CD4-positive, alpha-beta T cell treated with Interleukin-6 for 4 hours (primary cell): ENCODE results near the gene PLEKHG3.
A peak's percentile ranks its signal among the peaks of the same experiment; 100 is the strongest.

Experiments used
- DNase-seq: peaks from one replicate; pipeline ENCODE4 v3.0.0-alpha.2; 2020; ENCODE audit warnings: mixed read lengths

PLEKHG3 gene

DNA sequence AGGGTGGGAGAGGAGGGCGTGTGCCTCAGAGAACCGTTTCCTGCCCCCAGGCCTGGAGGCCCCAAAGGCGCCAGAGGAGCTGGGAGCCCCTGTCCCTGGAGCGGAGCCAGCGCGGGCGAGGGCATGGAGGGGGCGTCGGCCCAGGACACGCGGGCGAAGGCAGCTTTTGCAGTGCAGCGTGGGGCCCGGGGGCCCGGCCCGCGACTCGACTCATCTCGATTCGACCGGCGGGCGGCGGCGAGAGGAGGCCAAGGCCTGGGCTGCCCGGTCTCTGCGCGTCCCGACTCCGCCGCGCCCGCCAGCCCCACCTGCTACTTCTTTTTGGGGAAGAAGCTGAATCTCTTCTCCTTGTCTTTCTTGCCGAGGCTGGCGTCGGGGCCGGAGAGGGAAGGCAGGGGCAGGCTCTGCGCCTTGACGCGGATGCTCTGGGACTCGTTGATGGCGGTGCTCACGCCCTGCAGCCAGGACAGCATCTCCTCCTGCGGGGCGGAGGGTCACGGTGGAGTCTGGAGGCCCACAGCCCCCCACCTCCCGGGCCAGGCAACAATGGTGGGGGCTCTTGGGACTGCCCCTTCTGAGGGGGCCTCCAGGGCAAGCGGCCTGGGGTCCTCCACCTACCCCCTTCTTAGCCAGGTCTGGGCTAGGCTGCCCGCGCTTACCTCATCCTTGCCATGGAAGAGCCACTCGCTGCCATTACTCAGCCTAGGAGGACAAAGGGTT is 44.9 kb downstream of the PLEKHG3 start:
- DNase-seq, result no peak

DNA sequence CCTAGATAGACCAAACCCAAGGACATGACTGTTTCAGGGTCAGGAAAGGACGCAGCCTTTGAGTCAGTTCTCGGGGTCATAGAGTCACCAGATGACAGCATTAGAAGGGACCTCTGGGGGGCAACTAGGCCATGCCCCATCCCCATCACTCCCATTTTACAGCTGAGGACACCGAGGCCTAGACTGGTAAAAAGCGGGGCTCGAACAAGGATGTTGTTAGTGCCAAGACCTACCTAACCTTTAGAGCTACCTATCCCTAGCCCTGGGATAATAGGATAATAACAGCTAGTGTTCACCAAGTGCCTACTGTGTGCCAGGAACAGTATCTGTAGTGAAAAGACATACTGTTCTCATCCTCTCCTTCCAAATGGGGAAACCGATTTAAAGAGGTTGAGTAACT is 48.7 kb downstream of the PLEKHG3 start:
- no peak for DNase-seq

DNA sequence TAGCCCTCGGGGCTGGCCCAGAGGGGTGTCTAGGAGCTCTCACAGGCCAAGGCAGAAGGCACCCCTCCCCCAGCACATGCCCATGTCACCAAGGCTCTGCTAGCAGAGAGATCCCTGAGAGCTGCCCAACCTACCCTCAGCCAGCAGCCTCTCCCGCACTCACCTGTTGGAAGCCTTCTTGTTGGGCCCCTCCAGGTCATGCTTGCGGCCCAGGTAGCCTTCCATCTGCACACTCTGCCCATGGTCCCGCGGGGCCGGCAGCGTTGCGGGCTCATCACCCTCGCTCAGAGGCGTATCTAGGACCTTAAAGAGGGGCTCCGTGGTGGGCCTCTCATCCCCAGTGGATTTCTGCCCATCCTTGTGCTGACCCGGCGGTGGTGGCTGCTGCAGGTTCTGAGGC is 49.1 kb downstream of the PLEKHG3 start:
- no peak for DNase-seq

GRCh38 chr14:64753999-64754398 is 49.8 kb downstream of the PLEKHG3 start:
- DNase-seq, result no peak

GRCh38 chr14:64754685-64755084 is 50.5 kb downstream of the PLEKHG3 start:
- DNase-seq, result no peak

DNA sequence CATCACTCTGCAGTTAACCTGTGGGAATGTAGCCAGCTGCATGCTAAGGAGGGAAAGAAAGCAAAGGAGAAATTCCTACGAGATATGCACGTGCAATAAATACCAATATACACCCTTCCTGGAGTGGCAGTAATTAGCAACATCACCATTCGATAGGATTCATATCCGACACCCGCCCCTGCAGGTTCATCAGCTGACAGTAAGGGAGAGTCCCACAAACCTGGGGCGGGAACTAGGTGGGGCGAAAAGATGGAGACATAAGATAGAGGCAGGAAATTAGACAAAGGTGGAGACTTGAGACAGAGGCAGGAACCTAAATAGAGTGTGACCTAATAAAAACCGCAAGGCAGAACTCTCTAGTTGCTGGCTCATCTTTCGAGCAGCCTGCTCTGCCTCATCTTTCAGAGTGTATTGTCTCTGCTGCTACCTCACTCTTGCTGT is 51.6 kb downstream of the PLEKHG3 start:
- peak; percentile 76 for DNase-seq

DNA sequence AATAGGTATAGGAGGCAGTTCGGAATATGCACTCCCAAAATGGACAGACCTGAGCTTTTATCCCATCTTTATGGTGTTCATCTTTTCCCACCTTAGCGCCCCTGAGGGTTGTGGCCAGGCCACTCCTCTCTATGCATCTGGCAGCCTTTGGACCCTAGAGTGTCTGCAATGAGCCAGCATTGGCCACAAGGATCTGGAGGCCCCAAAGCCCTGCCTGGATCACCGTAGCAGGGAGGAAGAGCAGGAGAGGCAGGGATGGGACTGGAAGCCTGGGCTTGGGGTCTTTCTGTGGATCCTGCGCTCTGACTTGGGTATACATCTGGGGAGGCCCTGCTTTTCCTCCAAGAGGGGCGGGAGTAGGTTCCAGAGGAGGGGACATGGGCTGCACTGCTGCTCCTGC is 52.5 kb downstream of the PLEKHG3 start:
- DNase-seq, result no peak

- no peak for DNase-seq
Measured at GRCh38 chr14:64757601-64758000, 53.4 kb downstream of the PLEKHG3 start.

GRCh38 chr14:64758025-64758521 is 53.8 kb downstream of the PLEKHG3 start:
- peak; percentile 39 for DNase-seq

DNA sequence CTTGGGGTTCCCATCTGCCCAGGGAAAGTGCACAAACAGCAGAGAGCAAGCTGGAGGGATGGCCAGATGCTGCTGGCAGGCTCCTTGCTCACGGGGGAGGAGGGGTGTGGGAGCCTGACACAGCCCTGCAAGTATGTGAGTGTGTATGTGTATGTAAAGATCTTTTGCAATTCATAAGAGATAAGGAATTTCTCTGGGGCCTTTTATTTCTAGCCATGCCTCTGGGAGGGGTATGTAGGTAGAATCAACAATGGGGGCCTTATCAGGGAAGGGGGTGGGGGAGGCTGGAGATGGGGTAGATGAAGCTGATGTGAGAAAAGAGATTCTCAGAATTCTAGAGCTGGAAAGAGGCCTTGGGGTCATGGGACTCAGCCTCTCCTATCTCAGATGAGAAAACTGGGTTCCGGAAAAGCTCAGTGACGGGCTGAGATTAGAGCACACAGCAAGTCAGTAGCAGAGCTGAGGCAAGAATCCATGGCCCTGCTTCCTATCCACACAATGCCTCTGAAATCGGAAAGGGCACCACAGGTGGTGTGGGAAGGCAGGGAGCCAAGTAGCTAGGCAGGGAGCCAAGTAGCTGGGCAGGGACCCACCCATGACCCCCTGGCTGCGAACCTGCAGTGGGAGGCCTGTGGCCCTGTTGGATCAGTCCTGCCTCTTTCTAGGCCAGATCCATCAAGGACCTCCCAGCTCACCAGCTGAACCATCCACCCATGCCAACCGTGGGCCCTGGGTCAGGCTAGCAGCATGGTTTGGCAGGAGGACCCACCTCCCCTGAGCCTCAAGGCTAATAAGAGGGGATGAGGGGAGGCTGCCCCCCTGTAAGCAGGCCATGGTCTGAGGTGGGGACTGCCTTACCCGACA is 54.7 kb downstream of the PLEKHG3 start:
- DNase-seq, result no peak

DNA sequence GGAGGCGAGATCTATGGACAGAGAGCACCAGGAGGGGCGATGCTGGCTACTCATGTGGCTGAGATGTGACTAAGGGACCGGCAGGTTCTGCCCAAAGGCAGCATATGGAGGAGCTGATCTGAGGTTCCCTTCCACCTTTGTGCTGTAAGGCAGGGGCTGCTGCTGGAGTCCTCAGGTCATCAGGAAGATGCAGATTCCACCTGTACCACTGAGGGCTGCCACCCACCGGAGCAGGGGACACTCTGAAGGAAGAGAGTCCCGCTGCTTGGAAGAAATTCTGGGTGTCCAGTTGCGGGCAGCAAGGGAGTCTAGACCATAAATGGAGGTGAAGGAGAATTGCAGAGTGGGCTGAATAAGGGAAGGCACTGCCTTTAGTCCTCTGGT is 55.3 kb downstream of the PLEKHG3 start:
- no peak for DNase-seq

DNA sequence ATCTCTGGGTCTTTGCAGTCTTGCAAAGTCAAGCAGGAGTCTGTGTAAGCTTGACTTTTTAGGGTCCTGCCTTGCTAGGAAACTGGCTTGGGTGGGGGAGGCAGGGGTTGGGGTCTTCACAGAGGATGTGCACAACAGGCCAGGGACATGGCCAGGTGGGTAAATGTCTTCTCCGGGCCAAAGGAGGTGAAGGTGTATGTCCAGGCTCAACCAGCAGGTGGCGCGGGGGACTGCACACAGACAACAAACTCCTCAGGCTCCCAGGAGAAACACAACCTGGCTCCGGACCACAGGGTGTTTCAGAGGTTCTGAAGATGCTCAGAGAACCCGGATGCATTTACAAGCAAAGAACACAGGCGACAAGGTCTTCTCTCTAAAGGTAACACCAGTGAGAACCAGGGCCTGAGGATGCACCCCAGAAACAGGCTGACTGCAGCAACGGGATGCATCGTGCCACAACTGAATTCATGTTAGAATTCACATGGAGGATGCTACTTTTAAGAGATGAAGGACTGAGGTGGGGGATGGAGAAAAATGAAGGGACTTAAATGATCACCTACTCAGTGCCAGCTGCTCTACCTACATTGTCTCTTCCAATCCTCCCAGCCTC is 56.0 kb downstream of the PLEKHG3 start:
- peak; percentile 73 for DNase-seq

- no peak for DNase-seq
Measured at GRCh38 chr14:64760916-64761315, 56.7 kb downstream of the PLEKHG3 start.

GRCh38 chr14:64761441-64762043 is 57.3 kb downstream of the PLEKHG3 start:
- no peak for DNase-seq

DNA sequence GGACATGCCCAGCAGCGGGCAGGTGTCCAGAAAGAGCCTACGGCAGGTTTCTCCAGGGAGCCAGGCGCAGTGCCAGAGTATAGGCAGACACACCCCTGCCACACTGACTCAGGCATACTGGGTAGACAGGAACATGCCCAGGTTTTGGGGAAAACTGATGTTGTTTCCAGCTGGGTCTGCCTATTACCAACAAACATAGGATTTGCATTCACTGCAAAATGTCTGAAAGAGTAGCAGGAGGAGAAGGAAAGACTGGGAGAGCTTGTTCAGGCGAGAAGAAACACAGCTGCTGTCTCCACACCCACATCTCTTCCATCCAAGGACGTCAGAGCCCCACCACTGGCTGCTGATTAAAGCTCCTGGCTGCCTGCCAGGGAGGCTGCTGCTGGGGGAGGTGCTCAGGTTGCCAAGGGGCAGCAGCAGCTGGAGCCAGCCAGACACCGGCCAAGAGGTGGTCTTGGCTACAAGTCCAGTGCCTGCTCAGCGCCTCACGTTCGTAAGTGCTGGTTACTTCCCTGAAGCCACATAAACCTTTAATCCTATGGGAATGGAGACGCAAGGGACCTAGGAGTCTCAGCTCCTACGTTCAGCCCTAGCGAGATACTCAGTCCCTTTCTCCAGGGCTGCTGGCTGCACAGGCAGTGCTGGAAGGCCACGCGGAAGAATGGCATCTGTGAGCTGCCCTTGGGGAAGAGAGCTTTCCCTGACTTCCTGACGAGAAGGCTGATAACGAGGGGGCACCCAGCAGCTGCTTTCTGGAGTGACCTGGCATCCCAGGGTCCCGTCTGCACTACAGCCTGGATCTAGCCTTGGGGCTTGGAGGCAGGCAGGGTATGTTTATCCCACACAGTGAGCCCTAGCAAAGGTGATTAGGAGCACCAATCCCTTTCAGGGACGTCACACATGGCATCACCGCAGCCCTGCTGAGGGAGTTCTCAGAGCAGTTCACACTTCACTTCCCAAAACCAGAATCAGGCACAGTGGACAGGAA is 58.1 kb downstream of the PLEKHG3 start:
- peak; percentile 61 for DNase-seq

DNA sequence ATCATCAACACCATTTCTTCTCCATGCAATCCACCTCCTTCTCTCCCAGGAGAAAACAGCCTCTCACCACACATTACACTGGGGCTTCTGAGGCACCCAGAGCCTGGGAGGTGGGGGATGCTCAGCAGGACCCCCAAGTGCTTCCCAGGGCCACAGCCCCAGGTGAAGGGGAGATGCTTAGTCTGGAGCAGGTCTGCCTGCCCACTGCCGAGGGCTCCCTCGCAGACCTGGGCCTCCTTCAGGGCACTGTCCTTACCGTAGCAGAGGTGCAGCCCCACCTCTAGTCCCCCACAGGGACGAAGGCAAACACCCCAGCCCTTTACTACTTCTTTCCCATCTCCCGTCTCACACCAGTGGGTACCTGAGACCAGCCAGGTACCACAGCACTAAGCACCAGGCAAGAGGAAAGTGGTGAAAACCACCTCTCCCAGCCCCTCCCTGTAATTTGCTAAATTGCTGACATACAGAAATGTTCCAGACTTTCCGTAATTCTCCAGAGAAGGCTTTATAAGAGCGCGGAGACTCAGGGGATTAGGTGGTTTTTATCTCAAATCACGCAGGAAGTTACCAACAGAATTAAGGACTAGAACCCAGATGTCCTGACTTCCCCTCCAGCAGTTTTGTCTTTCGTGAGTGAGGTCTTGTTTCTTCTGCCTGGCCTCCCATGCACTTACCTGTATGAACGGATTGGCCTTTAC is 59.0 kb downstream of the PLEKHG3 start:
- no peak for DNase-seq

GRCh38 chr14:64763801-64764621 is 59.8 kb downstream of the PLEKHG3 start:
- no peak for DNase-seq

DNA sequence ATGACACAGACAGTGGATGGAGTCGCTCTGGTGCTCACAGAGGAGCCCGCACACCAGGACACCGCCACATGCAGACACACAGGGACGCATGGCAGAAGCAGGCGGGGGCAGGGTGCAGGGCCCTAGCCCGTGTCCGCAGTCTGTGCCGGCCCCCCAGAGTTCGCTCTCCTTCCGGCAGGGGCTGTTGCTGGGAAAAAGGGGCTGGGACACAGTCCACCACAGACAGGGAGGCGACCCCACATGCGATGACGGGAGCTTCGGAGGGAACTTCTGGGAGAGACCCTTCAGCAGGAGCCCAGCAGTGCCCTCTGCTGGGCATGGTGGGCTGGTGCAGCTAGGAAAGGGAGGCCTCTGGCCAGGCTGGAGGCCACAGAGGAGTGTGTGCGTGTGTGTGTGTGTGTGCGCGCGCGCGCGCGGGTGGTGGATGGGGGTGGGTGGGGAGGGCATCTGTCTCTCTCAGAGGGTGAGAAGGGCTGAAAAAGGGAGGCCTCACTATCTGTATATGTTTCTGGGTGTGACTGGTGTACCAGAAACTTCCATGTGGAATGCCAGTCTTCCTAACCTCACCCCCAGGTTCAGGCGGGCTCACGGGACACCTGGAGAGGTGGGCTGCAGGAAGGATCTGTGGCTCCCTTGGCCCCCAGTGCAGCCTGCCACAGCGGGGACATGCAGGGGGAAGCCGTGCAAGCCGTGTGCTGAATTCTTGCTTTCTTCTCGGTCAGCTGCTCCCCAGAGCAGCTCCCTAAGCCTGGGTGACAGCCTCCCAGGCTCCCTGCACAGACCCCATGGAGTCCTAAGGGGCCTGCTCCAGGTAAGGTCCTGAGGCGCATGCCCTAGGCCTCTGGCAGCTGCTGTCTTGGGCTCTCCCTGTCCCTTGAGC is 60.7 kb downstream of the PLEKHG3 start:
- DNase-seq, result peak; percentile 70

DNA sequence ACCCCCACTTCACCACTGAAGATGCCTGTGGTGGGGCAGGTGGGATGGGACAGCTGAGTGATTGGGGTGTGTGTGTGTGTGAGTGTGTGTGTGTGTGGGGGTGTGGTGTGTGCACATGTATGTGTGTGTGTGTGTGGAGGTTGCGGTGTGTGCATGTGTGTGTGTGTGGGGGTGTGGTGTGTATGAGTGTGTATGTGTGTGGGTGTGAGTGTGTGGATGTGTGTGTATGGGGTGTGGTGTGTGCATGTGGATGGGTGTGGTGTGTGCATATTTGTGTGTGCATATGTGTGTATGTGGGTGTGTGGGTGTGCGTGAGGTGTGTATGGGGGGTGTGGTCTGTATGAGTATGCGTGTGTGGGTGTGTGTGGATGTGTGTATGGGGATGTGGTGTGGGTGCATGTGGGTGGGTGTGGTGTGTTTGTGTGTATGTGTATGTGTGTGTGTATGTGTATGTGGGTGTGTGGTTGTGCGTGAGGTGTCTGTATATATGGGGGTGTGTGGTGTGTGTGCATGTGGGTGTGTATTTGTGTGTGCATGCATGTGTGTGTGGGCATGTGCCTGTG is 61.6 kb downstream of the PLEKHG3 start:
- no peak for DNase-seq
